Measurements from ENCODE around the gene GUF1.

DNA sequence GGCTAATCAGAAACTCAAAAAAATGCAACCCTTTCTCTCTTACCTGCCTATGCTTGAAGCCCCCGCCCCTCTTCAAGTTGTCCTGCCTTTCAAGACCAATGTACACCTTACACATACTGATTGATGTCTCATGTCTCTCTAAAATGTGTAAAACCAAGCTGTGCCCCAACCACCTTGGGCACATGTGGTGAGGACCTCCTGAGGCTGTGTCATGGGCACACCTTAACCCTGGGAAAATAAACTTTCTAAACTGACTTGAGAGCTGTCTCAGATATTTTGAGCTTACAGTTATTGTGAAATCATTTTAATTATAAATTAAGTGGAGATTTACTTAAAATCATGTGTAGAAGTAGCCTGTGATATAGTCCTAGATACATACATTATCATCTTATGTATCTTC lies 22.2 kb downstream of the GUF1 start:
- TF ChIP-seq, protein P1, sequence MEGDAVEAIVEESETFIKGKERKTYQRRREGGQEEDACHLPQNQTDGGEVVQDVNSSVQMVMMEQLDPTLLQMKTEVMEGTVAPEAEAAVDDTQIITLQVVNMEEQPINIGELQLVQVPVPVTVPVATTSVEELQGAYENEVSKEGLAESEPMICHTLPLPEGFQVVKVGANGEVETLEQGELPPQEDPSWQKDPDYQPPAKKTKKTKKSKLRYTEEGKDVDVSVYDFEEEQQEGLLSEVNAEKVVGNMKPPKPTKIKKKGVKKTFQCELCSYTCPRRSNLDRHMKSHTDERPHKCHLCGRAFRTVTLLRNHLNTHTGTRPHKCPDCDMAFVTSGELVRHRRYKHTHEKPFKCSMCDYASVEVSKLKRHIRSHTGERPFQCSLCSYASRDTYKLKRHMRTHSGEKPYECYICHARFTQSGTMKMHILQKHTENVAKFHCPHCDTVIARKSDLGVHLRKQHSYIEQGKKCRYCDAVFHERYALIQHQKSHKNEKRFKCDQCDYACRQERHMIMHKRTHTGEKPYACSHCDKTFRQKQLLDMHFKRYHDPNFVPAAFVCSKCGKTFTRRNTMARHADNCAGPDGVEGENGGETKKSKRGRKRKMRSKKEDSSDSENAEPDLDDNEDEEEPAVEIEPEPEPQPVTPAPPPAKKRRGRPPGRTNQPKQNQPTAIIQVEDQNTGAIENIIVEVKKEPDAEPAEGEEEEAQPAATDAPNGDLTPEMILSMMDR (IDR thresholded peaks at IDR 0.05; ENCODE audit: low read depth, low read length, missing input control): no peak
- TF ChIP-seq GABPA (IDR thresholded peaks at IDR 0.05 in 1 of 2, conservative IDR thresholded peaks at IDR 0.05 in 1 of 2) (no peak), HNF4A (conservative IDR thresholded peaks at IDR 0.05) (no peak)
